ENCODE results near the gene PCCA.

The PCCA gene

DNA sequence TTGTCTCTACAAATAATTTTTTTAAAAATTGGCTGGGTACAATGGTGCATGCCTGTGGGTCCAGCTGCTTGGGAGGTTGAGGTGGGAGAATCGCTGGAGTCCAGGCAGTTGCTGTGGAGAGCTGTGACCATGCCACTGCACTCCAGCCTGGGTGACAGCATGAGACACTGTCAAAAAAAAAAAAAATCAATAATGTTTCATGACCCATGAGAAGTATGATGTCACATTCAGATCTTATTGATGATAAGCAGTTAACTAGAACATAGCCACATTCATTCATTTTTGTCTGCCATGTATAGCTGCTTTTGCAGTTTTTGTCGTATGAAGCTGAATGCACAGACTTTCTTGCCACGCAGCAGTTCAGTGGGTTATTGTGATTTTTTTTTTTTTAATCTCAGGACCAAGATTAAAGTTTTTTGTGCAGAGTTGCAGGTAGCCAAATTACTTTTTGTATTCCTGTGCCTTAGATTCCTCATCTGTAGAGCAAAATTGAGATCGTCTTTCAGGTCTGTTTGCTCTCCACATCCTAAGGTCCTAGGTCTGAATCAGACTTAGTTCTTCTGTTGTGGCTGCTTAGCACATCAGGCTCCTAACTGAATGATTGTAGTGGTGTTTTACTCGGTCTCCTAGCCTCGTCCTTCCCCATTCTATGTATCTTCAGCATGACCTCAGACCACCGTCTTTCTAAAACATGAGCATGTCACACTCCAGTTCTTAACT, 354.5 kb downstream of the PCCA start:
- Histone ChIP-seq H3K4me1 (ENCODE audit: insufficient read depth, low read length) (no peaks in the 10 kb centered on the region), H3K9ac (ENCODE audit: low read depth, low read length) (no peak overlapping the region), H2AFZ (ENCODE audit: low read depth, low read length) (no peak overlapping the region), H4K20me1 (ENCODE audit: insufficient read depth, low read length) (no peaks in the 10 kb centered on the region), H3K9me3 (ENCODE audit: insufficient read depth, low read length, severe bottlenecking) (no peaks in the 10 kb centered on the region), H3K27me3 (ENCODE audit: insufficient read depth, low read length, poor library complexity) (no peaks in the 10 kb centered on the region), H3K79me2 (ENCODE audit: insufficient read depth, low read length) (no peaks in the 10 kb centered on the region), H3K36me3 (ENCODE audit: insufficient read depth, low read length) (no peaks in the 10 kb centered on the region), H3K4me3 (ENCODE audit: low read depth in 1 of 2, low read length in 2 of 2) (no peak overlapping the region), H3K27ac (ENCODE audit: low read length) (no peak overlapping the region), H3K4me2 (ENCODE audit: insufficient read depth, low read length) (no peak overlapping the region)
- no peak for DNase-seq
- ATAC-seq (ENCODE audit: insufficient read depth, low read depth) = no peak
- TF ChIP-seq, protein P1, sequence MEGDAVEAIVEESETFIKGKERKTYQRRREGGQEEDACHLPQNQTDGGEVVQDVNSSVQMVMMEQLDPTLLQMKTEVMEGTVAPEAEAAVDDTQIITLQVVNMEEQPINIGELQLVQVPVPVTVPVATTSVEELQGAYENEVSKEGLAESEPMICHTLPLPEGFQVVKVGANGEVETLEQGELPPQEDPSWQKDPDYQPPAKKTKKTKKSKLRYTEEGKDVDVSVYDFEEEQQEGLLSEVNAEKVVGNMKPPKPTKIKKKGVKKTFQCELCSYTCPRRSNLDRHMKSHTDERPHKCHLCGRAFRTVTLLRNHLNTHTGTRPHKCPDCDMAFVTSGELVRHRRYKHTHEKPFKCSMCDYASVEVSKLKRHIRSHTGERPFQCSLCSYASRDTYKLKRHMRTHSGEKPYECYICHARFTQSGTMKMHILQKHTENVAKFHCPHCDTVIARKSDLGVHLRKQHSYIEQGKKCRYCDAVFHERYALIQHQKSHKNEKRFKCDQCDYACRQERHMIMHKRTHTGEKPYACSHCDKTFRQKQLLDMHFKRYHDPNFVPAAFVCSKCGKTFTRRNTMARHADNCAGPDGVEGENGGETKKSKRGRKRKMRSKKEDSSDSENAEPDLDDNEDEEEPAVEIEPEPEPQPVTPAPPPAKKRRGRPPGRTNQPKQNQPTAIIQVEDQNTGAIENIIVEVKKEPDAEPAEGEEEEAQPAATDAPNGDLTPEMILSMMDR (IDR thresholded peaks at IDR 0.05; ENCODE audit: borderline replicate concordance, extremely low read depth, low read length, poor library complexity, severe bottlenecking) = no peak
- TF ChIP-seq EZH2 (IDR thresholded peaks at IDR 0.05; ENCODE audit: borderline replicate concordance, low read depth, low read length, severe bottlenecking) = no peak

DNA sequence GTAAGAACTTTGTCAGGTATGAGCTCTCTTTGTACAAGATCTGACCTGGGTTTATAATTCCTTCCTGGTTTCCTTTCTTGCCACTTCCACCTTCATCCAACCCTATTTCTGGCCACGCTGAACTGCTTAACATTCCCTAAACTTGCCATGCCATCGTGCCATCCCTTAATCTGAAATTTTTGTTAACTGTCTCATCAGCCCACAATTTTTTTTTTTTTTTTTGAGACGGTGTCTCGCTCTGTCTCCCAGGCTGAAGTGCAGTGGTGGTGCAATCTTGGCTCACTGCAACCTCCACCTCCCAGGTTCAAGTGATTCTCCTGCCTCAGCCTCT, 355.1 kb downstream of the PCCA start:
- DNase-seq (no peak), ATAC-seq (ENCODE audit: insufficient read depth, low read depth) (no peak)
- Histone ChIP-seq H3K4me1 (ENCODE audit: insufficient read depth, low read length) (no peaks in the 10 kb centered on the region), H3K36me3 (ENCODE audit: insufficient read depth, low read length) (no peaks in the 10 kb centered on the region), H3K27ac (ENCODE audit: low read length) (no peak overlapping the region), H4K20me1 (ENCODE audit: insufficient read depth, low read length) (no peaks in the 10 kb centered on the region), H3K27me3 (ENCODE audit: insufficient read depth, low read length, poor library complexity) (no peaks in the 10 kb centered on the region), H3K79me2 (ENCODE audit: insufficient read depth, low read length) (no peaks in the 10 kb centered on the region), H3K4me3 (ENCODE audit: low read depth in 1 of 2, low read length in 2 of 2) (no peak overlapping the region), H3K4me2 (ENCODE audit: insufficient read depth, low read length) (no peak overlapping the region), H2AFZ (ENCODE audit: low read depth, low read length) (no peak overlapping the region), H3K9me3 (ENCODE audit: insufficient read depth, low read length, severe bottlenecking) (no peaks in the 10 kb centered on the region), H3K9ac (ENCODE audit: low read depth, low read length) (no peak overlapping the region)
- TF ChIP-seq, protein P1 (IDR thresholded peaks at IDR 0.05; ENCODE audit: borderline replicate concordance, extremely low read depth, low read length, poor library complexity, severe bottlenecking) = no peak
- TF ChIP-seq EZH2 (IDR thresholded peaks at IDR 0.05; ENCODE audit: borderline replicate concordance, low read depth, low read length, severe bottlenecking) = no peak

DNA sequence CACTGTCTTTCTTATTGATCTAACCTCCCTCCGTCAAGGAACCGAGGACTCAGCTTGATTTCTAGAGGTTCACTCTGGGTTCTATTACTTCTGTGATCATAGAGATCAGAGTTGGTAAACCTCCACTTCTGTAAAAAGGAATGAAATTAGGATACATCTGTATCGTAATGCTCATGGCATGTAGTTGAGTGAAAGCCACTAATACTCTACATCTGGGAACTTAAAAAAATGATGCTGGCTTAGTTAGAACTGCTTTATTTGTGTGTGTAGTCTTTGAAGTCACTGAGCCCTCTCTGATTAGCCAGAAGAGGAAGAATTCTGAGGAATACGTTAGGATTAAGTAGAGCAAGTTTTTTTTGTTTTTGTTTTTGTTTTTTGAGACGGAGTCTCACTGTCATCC, 358.9 kb downstream of the PCCA start:
- no peaks in the 10 kb centered on the region for H3K27me3 ChIP-seq (ENCODE audit: insufficient read depth, low read length, poor library complexity)
- no peak overlapping the region for H3K4me3 ChIP-seq (ENCODE audit: low read depth in 1 of 2, low read length in 2 of 2)
- TF ChIP-seq, protein P1 (IDR thresholded peaks at IDR 0.05; ENCODE audit: borderline replicate concordance, extremely low read depth, low read length, poor library complexity, severe bottlenecking) = no peak
- TF ChIP-seq EZH2 (IDR thresholded peaks at IDR 0.05; ENCODE audit: borderline replicate concordance, low read depth, low read length, severe bottlenecking) = no peak
- H3K4me1 ChIP-seq (ENCODE audit: insufficient read depth, low read length) = no peaks in the 10 kb centered on the region
- no peaks in the 10 kb centered on the region for H3K36me3 ChIP-seq (ENCODE audit: insufficient read depth, low read length)
- no peak overlapping the region for H3K27ac ChIP-seq (ENCODE audit: low read length)
- DNase-seq (no peak), ATAC-seq (ENCODE audit: insufficient read depth, low read depth) (no peak)
- H3K4me2 ChIP-seq (ENCODE audit: insufficient read depth, low read length) = no peak overlapping the region
- H4K20me1 ChIP-seq (ENCODE audit: insufficient read depth, low read length) = no peaks in the 10 kb centered on the region
- no peaks in the 10 kb centered on the region for H3K9me3 ChIP-seq (ENCODE audit: insufficient read depth, low read length, severe bottlenecking)
- H3K9ac ChIP-seq (ENCODE audit: low read depth, low read length) = no peak overlapping the region
- no peaks in the 10 kb centered on the region for H3K79me2 ChIP-seq (ENCODE audit: insufficient read depth, low read length)
- H2AFZ ChIP-seq (ENCODE audit: low read depth, low read length) = no peak overlapping the region

Data from DND-41 (cell line).